RWPE2 (cell line): ENCODE results near the gene CYB5R2.

Source experiments
- ATAC-seq: fragments of 200-7000 bp; cut with Tn5 transposase; 3 replicates; pipeline ENCODE4 v1.9.1; 2021; ENCODE audit warnings: low read depth
- DNase-seq: peaks from one replicate; pipeline ENCODE4 v3.0.0-alpha.2; 2020; ENCODE audit warnings: low spot score
- H3K27ac ChIP-seq: fragments of 450-650 bp; 2 replicates; pipeline ENCODE4 v1.5.1; 2017; ENCODE audit warnings: mild to moderate bottlenecking; ENCODE audit not compliant: poor library complexity, severe bottlenecking
- H3K27me3 ChIP-seq: fragments of 250-450 bp; sonication (Bioruptor Pico); 2 replicates; pipeline ENCODE4 v1.5.1; 2021; ENCODE audit warnings: mild to moderate bottlenecking, moderate library complexity; ENCODE audit not compliant: insufficient read depth, poor library complexity, severe bottlenecking
- H3K36me3 ChIP-seq: fragments of 250-450 bp; sonication (Bioruptor Pico); 2 replicates; pipeline ENCODE4 v1.5.1; 2020; ENCODE audit warnings: low read depth, mild to moderate bottlenecking, moderate library complexity
- H3K4me1 ChIP-seq: fragments of 250-450 bp; sonication (Bioruptor Pico); 2 replicates; pipeline ENCODE4 v1.5.1; 2021; ENCODE audit warnings: mild to moderate bottlenecking, moderate library complexity; ENCODE audit not compliant: insufficient read depth, poor library complexity, severe bottlenecking
- H3K4me3 ChIP-seq: fragments of 250-450 bp; sonication (Bioruptor Pico); 2 replicates; pipeline ENCODE4 v1.5.1; 2021; ENCODE audit warnings: mild to moderate bottlenecking, moderate library complexity; ENCODE audit not compliant: severe bottlenecking
- H3K9me3 ChIP-seq: fragments of 250-450 bp; sonication (Bioruptor Pico); 2 replicates; pipeline ENCODE4 v1.5.1; 2021; ENCODE audit warnings: mild to moderate bottlenecking, moderate library complexity; ENCODE audit not compliant: severe bottlenecking
- TF ChIP-seq, protein P1 (sequence below): fragments of 450-650 bp; IDR thresholded peaks from one replicate; pipeline ENCODE4 v1.5.1; 2017; ENCODE audit warnings: mild to moderate bottlenecking, moderate library complexity; ENCODE audit not compliant: poor library complexity, severe bottlenecking

The CYB5R2 gene

DNA sequence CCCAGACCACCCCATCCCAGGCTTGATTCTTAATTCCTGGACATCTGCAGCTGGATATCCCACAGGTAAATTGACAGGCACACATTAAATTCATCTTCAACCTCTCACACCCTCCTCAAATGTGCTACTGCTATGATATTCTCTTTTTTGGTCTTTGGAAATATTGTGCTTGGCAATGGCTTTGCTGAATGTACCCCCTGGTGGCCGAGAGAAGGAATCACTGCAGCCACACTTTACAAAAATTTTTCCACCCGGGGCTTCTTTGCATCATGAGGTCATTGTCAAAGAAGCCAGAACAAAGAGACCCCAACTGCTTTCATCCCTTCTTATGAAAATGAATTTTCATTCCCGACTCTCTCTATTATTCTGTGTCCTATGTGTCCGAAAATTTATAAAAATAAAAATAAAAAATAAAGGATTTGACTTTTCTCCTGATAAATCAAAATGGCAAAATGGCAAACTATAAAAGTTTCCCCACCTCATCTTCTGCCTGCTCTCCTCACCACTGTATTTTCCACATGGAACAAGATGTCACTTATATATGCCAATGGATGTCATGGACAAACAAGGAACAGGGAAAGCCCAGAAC lies 15.0 kb upstream of the CYB5R2 start:
- DNase-seq (no peak), ATAC-seq (no peak)
- Histone ChIP-seq H3K27ac (no peak overlapping the region), H3K27me3 (no peaks in the 10 kb centered on the region), H3K9me3 (no peaks in the 10 kb centered on the region), H3K4me1 (no peaks in the 10 kb centered on the region), H3K4me3 (no peak overlapping the region), H3K36me3 (no peaks in the 10 kb centered on the region)
- TF ChIP-seq, protein P1, sequence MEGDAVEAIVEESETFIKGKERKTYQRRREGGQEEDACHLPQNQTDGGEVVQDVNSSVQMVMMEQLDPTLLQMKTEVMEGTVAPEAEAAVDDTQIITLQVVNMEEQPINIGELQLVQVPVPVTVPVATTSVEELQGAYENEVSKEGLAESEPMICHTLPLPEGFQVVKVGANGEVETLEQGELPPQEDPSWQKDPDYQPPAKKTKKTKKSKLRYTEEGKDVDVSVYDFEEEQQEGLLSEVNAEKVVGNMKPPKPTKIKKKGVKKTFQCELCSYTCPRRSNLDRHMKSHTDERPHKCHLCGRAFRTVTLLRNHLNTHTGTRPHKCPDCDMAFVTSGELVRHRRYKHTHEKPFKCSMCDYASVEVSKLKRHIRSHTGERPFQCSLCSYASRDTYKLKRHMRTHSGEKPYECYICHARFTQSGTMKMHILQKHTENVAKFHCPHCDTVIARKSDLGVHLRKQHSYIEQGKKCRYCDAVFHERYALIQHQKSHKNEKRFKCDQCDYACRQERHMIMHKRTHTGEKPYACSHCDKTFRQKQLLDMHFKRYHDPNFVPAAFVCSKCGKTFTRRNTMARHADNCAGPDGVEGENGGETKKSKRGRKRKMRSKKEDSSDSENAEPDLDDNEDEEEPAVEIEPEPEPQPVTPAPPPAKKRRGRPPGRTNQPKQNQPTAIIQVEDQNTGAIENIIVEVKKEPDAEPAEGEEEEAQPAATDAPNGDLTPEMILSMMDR: peak; percentile 86

DNA sequence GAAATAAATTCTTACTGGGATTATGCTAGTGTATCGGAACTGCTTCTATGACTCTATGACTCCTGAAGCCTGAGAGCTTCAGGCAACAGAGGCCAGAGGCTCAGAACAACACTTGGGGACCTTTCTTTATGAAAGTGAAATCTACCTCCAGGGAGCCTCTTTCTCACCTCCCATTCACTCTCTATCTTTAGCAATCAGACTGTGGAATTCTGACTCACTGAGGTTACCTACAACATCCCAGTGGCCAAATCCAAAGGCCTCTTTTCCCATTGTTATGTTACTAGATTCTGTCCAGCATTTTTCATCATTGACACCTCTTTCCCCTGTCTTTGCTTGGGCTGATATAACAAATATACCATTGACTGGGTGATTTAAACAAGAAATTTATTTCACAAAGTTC lies 14.1 kb upstream of the CYB5R2 start:
- TF ChIP-seq, protein P1: no peak
- ATAC-seq (0 out of 3 replicates have a peak, but pooled peaks have one; percentile 40), DNase-seq (no peak)
- no peak overlapping the region for H3K4me3 ChIP-seq
- no peak overlapping the region for H3K27ac ChIP-seq
- no peaks in the 10 kb centered on the region for H3K9me3 ChIP-seq
- no peaks in the 10 kb centered on the region for H3K4me1 ChIP-seq
- no peaks in the 10 kb centered on the region for H3K27me3 ChIP-seq
- no peaks in the 10 kb centered on the region for H3K36me3 ChIP-seq

DNA sequence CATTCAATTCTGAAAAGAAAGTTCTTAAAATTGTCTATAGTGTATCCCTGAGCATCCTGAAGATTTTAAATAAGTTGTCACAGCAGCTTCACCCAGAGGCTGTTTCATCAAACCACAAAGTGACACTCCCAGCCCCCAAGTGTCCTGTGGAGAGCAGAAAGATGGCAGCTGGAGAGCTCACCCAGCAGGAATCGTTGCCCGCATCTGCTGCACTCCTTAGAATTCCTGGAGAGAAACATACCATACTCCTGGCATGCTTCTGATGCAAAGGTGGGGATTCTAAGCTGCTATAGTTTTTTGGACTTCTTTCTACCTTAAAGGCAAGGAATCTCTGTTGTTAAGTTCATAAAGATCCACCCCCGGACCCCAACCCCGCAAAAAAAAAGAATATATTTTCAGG lies 13.5 kb upstream of the CYB5R2 start:
- no peak overlapping the region for H3K4me3 ChIP-seq
- TF ChIP-seq, protein P1: no peak
- H3K36me3 ChIP-seq: no peaks in the 10 kb centered on the region
- H3K27ac ChIP-seq: no peak overlapping the region
- no peak for DNase-seq
- ATAC-seq: no peak
- H3K27me3 ChIP-seq: no peaks in the 10 kb centered on the region
- no peaks in the 10 kb centered on the region for H3K4me1 ChIP-seq
- H3K9me3 ChIP-seq: no peaks in the 10 kb centered on the region

DNA sequence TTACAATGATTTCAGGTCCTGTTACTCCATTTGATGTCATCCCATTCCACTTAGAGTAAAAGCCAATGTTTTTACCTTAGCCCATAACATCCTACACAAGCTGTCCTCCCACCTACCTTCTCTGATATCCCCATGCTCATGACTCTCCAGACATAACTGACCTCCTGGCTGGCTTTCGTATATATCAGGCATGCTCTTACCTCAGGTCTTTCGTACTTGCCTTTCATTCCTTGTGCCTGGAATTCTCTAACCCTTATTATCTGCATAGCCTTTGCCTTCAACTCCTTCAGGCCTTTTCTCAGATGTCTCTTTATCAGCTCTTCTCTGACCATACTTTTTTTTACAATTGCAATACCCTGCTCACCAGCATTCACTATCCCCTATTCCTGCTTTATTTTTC lies 10.3 kb upstream of the CYB5R2 start:
- no peak for ATAC-seq
- TF ChIP-seq, protein P1: no peak

DNA sequence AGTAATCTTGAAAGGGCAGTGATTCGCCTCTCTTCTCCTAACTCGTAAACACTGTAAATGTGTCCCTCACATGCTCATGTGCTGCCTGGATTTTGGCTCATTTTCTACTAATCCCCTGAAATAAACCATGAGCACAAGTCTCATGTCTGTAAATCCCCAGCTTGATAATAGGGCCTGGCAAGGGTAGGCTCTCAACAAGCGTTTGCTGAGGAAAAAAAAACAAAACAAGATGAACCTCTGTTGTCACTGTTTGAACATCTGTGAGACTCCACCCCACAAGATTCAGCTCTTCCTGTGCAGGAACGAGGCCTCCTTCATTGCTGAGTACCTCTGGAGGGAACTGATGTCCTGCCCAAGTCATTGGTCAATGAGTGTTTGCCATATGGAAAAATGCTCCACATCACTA lies 4.5 kb upstream of the CYB5R2 start:
- TF ChIP-seq, protein P1: no peak
- Histone ChIP-seq H3K27me3 (no peaks in the 10 kb centered on the region), H3K36me3 (no peaks in the 10 kb centered on the region), H3K9me3 (no peaks in the 10 kb centered on the region), H3K4me3 (no peak overlapping the region), H3K27ac (peak overlapping the region; percentile 48), H3K4me1 (peaks cover 5% of the 10 kb centered on the region)
- DNase-seq (no peak), ATAC-seq (no peak)

More for the DNA sequence above, 10.3 kb upstream of the CYB5R2 start:
- H3K36me3 ChIP-seq: no peaks in the 10 kb centered on the region
- H3K27me3 ChIP-seq: no peaks in the 10 kb centered on the region
- no peak overlapping the region for H3K4me3 ChIP-seq
- H3K9me3 ChIP-seq: no peaks in the 10 kb centered on the region
- H3K4me1 ChIP-seq: no peaks in the 10 kb centered on the region
- no peak overlapping the region for H3K27ac ChIP-seq
- no peak for DNase-seq
